Esophagus muscularis mucosa (tissue), 4 donors: ENCODE results near the gene USP16. TPM values are rescaled to one million over a fixed set of nuclear protein-coding genes. Genes with fewer than 3 reads are reported as not detected.

Source experiments
- DNase-seq: peaks from one replicate; pipeline ENCODE4 v3.0.0-alpha.2; 2017; ENCODE audit errors: extremely low spot score
- H3K27ac ChIP-seq, 4 donors: fragments of 200-600 bp; sonication (generic); replicated peaks in 1 of 4; 1 replicate in 3 of 4; 2 replicates in 1 of 4; pipeline ENCODE4 v1.5.1; 2016 to 2019; ENCODE audit warnings: mild to moderate bottlenecking in 1 of 4
- H3K27me3 ChIP-seq, 4 donors: fragments of 200-600 bp; sonication (generic); one replicate each; pipeline versions ENCODE4 v1.5.1 to v1.6.0; 2016 to 2019
- H3K36me3 ChIP-seq, 4 donors: fragments of 200-600 bp; sonication (generic); one replicate each; pipeline ENCODE4 v1.5.1; 2016 to 2019
- H3K4me1 ChIP-seq, 4 donors: fragments of 200-600 bp; sonication (generic); one replicate each; pipeline ENCODE4 v1.5.1; 2016 to 2019
- H3K4me3 ChIP-seq, 4 donors: fragments of 200-600 bp; sonication (generic); 1 replicate in 2 of 4; 2 replicates in 2 of 4; pipeline ENCODE4 v1.5.1; 2016 to 2019; ENCODE audit warnings: mild to moderate bottlenecking in 4 of 4, moderate library complexity in 1 of 4
- H3K9me3 ChIP-seq, 4 donors: fragments of 200-600 bp; sonication (generic); 1 replicate in 3 of 4; 2 replicates in 1 of 4; pipeline ENCODE4 v1.5.1; 2016 to 2019
- EP300 ChIP-seq: sonication (generic); formaldehyde crosslinking; IDR thresholded peaks from one replicate; pipeline ENCODE4 v1.6.1; 2017; ENCODE audit warnings: antibody characterized with exemption
- POLR2A ChIP-seq: fragments of 450-650 bp; IDR thresholded peaks from one replicate; pipeline ENCODE4 v1.6.1; 2017; ENCODE audit warnings: antibody characterized with exemption, moderate library complexity, mild to moderate bottlenecking, low read depth
- POLR2AphosphoS5 ChIP-seq, 2 donors: sonication (generic); formaldehyde crosslinking; IDR thresholded peaks; one replicate each; pipeline ENCODE4 v1.6.1; 2017; ENCODE audit warnings: antibody characterized with exemption in 2 of 2
- WGBS: methylation state at CpG from one replicate; pipeline ENCODE4 v1.1.5; 2018; 5-methylcytosine and 5-hydroxymethylcytosine counted together
- intact Hi-C: fragments of 100-400 bp; cut with DNase I; formaldehyde crosslinking; loops from one replicate; pipeline ENCODE4 v1.15.1; 2023
- total RNA-seq, 4 donors: library from RNA; depleted of rRNA; stranded (reverse); fragments of >200 nt; gene quantifications; one replicate each; pipeline versions ENCODE4 v1.1.0 to v1.2.1, GENCODE V29; 2016
- TF ChIP-seq, protein P1 (sequence below), 3 experiments: fragments of 200-600 bp in 2 of 3; fragments of 450-650 bp in 1 of 3; sonication (generic) in 2 of 3; IDR thresholded peaks; one replicate each; pipeline ENCODE4 v1.5.1; 2017 to 2019; ENCODE audit warnings: antibody characterized with exemption in 3 of 3, mild to moderate bottlenecking in 2 of 3, moderate library complexity in 1 of 3

The USP16 gene
- total RNA-seq, 4 donors from 2014 or later: 31.3 to 47.8 (median 38.7) TPM

- no peak for DNase-seq
- no peaks in the 10 kb centered on the region for H3K27me3 ChIP-seq
- peaks cover 0 to 8% (median under 1%) of the 10 kb centered on the region in 4 donors for H3K36me3 ChIP-seq
- peaks cover 0 to 11% (median 5%) of the 10 kb centered on the region in 4 donors for H3K4me1 ChIP-seq
- H3K9me3 ChIP-seq: no peaks in the 10 kb centered on the region
- no peak overlapping the region for H3K4me3 ChIP-seq
- WGBS: 47% methylated on average over 1 of the region's 1 CpG
- no peak overlapping the region for H3K27ac ChIP-seq
- intact Hi-C loops: loop anchor here (5.0 kb wide), 1 partner anchor 76 kb away; no protein-coding TSS in a partner anchor
- no peak for TF ChIP-seq POLR2A
- TF ChIP-seq, protein P1, sequence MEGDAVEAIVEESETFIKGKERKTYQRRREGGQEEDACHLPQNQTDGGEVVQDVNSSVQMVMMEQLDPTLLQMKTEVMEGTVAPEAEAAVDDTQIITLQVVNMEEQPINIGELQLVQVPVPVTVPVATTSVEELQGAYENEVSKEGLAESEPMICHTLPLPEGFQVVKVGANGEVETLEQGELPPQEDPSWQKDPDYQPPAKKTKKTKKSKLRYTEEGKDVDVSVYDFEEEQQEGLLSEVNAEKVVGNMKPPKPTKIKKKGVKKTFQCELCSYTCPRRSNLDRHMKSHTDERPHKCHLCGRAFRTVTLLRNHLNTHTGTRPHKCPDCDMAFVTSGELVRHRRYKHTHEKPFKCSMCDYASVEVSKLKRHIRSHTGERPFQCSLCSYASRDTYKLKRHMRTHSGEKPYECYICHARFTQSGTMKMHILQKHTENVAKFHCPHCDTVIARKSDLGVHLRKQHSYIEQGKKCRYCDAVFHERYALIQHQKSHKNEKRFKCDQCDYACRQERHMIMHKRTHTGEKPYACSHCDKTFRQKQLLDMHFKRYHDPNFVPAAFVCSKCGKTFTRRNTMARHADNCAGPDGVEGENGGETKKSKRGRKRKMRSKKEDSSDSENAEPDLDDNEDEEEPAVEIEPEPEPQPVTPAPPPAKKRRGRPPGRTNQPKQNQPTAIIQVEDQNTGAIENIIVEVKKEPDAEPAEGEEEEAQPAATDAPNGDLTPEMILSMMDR (IDR thresholded peaks at IDR 0.05): no peak
- no peak for TF ChIP-seq POLR2AphosphoS5 (IDR thresholded peaks at IDR 0.05)
- no peak for TF ChIP-seq EP300
These were observed 66.6 kb downstream of the USP16 start for GRCh38 chr21:29091033-29091432.

GRCh38 chr21:29092102-29092959, 67.9 kb downstream of the USP16 start:
- Histone ChIP-seq H3K4me3 (no peak overlapping the region), H3K27ac (no peak overlapping the region)
- intact Hi-C loops: loop anchor here (5.0 kb wide), 1 partner anchor 75 kb away; no protein-coding TSS in a partner anchor

GRCh38 chr21:29096218-29097015, 71.9 kb downstream of the USP16 start:
- Histone ChIP-seq H3K4me1 (no peaks in the 10 kb centered on the region), H3K27ac (no peak overlapping the region), H3K36me3 (peaks cover 0 to 8% (median 0%) of the 10 kb centered on the region in 4 donors), H3K4me3 (no peak overlapping the region), H3K27me3 (no peaks in the 10 kb centered on the region), H3K9me3 (no peaks in the 10 kb centered on the region)
- no peak for TF ChIP-seq POLR2A
- no peak for TF ChIP-seq POLR2AphosphoS5 (IDR thresholded peaks at IDR 0.05)
- no peak for TF ChIP-seq EP300
- TF ChIP-seq, protein P1 (IDR thresholded peaks at IDR 0.05): no peak
- DNase-seq: no peak
- 81% methylated on average over 8 of the region's 8 CpGs for WGBS
- intact Hi-C loops: no loop called here

More at GRCh38 chr21:29092102-29092959, 67.9 kb downstream of the USP16 start:
- peaks cover 0 to 8% (median 0%) of the 10 kb centered on the region in 4 donors for H3K36me3 ChIP-seq
- no peaks in the 10 kb centered on the region for H3K27me3 ChIP-seq
- TF ChIP-seq, protein P1 (IDR thresholded peaks at IDR 0.05): no peak
- TF ChIP-seq POLR2A (no peak), POLR2AphosphoS5 (IDR thresholded peaks at IDR 0.05) (no peak), EP300 (no peak)
- WGBS: 64% methylated on average over 9 of the region's 9 CpGs
- H3K9me3 ChIP-seq: no peaks in the 10 kb centered on the region
- DNase-seq: no peak
- H3K4me1 ChIP-seq: peaks cover 0 to 11% (median 5%) of the 10 kb centered on the region in 4 donors

DNA sequence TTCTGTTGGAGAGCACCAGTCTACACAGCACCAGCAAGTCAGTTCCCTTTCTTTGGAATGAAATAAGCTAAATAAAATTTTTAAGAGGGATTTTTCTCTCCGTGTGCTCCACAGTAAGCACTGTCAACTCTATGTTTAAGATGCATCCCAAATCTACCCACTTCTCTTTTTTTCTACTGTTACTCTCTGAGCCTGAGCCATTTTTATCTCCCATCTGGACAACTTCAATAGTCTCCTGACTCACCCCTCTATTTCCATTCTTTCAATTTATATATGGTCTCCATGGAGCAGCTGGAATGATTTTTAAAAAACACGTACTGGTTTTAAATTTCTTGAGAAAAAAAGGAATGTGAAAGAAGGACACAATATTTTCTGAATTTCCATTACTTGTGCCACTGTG, 73.7 kb downstream of the USP16 start:
- DNase-seq: no peak
- no peaks in the 10 kb centered on the region for H3K9me3 ChIP-seq
- H3K4me3 ChIP-seq: no peak overlapping the region
- no peaks in the 10 kb centered on the region for H3K4me1 ChIP-seq
- no peaks in the 10 kb centered on the region for H3K27me3 ChIP-seq
- H3K27ac ChIP-seq: no peak overlapping the region
- TF ChIP-seq, protein P1 (IDR thresholded peaks at IDR 0.05): no peak
- TF ChIP-seq POLR2AphosphoS5 (IDR thresholded peaks at IDR 0.05) (no peak), EP300 (no peak), POLR2A (no peak)
- intact Hi-C loops: no loop called here
- H3K36me3 ChIP-seq: no peaks in the 10 kb centered on the region
- 66% methylated on average over 2 of the region's 2 CpGs for WGBS
